ENCODE data around the gene RTP1.

DNA sequence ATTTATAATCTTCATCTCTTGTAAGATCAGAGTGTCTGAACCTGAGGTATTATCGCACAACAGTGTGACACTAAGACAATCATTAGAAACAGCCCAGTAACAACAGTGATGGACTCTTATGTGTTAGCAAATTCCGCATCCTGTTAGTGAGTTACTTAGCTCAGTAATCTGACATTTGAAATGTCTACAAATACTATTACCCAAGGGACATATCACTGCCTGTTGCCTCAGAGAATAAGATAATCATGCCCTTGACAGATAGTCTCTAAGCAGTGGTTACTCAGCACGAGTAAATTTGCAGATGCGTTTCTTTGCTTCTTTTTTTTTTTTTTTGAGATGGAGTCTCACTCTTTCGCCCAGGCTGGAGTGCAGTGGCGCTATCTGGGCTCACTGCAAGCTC lies 13.4 kb upstream of the RTP1 start:
- no peak for TF ChIP-seq CTCF (IDR thresholded peaks at IDR 0.05)
- TF ChIP-seq POLR2A (IDR thresholded peaks at IDR 0.05) = no peak

Measured in Peyer's patch (tissue), 4 donors.